Stimulated activated CD4-positive, alpha-beta T cell treated with anti-CD3 and anti-CD28 coated beads, Interleukin-12 subunit alpha, Interleukin-12 subunit beta, amount 100 ng/mL, for 48 hours (primary cell): ENCODE data around the gene GAS7.

Source experiments
- DNase-seq, 3 donors: peaks; one replicate each; pipeline ENCODE4 v3.0.0-alpha.2; 2020; ENCODE audit warnings: low read depth in 2 of 3, low spot score in 1 of 3

GAS7 gene

GRCh38 chr17:10198509-10199249 lies at the start of gene GAS7:
TSS of gene GAS7 (minus strand) at chr17:10198606.
- peak in 1 of 3 donors; percentile 8 for DNase-seq

- no peak for DNase-seq
These were observed 49.4 kb upstream of the GAS7 start for GRCh38 chr17:10247810-10248209.

- DNase-seq = no peak
These were observed 45.8 kb upstream of the GAS7 start for GRCh38 chr17:10243883-10244844.

GRCh38 chr17:10241781-10242180 lies 43.4 kb upstream of the GAS7 start:
- DNase-seq = no peak

GRCh38 chr17:10238661-10239060 lies 40.3 kb upstream of the GAS7 start:
- no peak for DNase-seq

GRCh38 chr17:10234033-10234432 lies 35.6 kb upstream of the GAS7 start:
- no peak for DNase-seq

- no peak for DNase-seq
These were observed 34.8 kb upstream of the GAS7 start for GRCh38 chr17:10233161-10233560.

- DNase-seq = no peak
These were observed 30.8 kb upstream of the GAS7 start for GRCh38 chr17:10229181-10229580.

- DNase-seq = peak; percentile 3 to 38 (median 6)
These were observed 28.7 kb upstream of the GAS7 start for GRCh38 chr17:10226930-10227695.

- no peak for DNase-seq
These were observed 26.3 kb upstream of the GAS7 start for GRCh38 chr17:10224582-10225195.

GRCh38 chr17:10219193-10219592 lies 20.8 kb upstream of the GAS7 start:
- DNase-seq = no peak

- DNase-seq = no peak
These were observed 19.5 kb upstream of the GAS7 start for GRCh38 chr17:10217916-10218315.

- no peak for DNase-seq
These were observed 18.0 kb upstream of the GAS7 start for GRCh38 chr17:10216213-10216938.

GRCh38 chr17:10215286-10215685 lies 16.9 kb upstream of the GAS7 start:
- DNase-seq = no peak

GRCh38 chr17:10211666-10212065 lies 13.3 kb upstream of the GAS7 start:
- no peak for DNase-seq

- DNase-seq = no peak
These were observed 11.8 kb upstream of the GAS7 start for GRCh38 chr17:10210151-10210574.

GRCh38 chr17:10208604-10209193 lies 10.3 kb upstream of the GAS7 start:
- DNase-seq = no peak

GRCh38 chr17:10207153-10207552 lies 8.7 kb upstream of the GAS7 start:
- DNase-seq = no peak

GRCh38 chr17:10205549-10206185 lies 7.3 kb upstream of the GAS7 start:
- no peak for DNase-seq
